SK-N-MC (cell line): ENCODE results near the gene GDA.

Experiments used
- EZH2 ChIP-seq: fragments of 200-600 bp; sonication (generic); IDR thresholded peaks from one replicate; pipeline ENCODE4 v1.6.1; 2017; ENCODE audit warnings: antibody characterized with exemption
- POLR2AphosphoS5 ChIP-seq: IDR thresholded peaks from 2 replicates; pipeline ENCODE4 v1.6.1; 2012; ENCODE audit warnings: mild to moderate bottlenecking, low read depth, low read length, borderline replicate concordance

DNA sequence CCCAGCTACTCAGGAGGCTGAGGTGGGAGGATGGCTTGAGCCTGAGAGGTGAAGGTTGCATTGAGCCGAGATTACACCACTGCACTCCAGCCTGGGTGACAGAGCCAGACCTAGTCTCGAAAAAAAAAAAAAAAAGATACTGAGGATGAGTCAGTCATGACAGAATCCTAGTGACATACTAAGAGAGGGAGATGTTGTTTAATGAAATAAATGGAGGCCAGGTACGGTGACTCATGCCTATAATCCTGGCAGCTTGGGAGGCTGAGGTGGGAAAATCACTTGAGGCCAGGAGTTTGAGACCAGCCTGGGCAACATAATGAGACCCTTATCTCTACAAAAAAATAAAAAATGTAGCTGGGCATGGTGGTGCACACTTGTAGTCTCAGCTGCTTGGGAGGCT is 108.6 kb downstream of the GDA start:
- TF ChIP-seq POLR2AphosphoS5: no peak
- TF ChIP-seq EZH2: no peak
